ENCODE results near the gene EPB41L5. TPM values are rescaled to one million over a fixed set of nuclear protein-coding genes. Genes with fewer than 3 reads are reported as not detected.
A peak's percentile ranks its signal among the peaks of the same experiment; 100 is the strongest.

The EPB41L5 gene
- total and polyA plus RNA-seq, 10 of the 15 experiments (the other 5 are each of a cell fraction or from before 2014, with no cell fraction given) = 2.1 to 20.4 (median 8.2) TPM

- DNase-seq (ENCODE audit: low read depth, low spot score) = no peak
- peak overlapping the region; percentile 24; the same call in 1 of the 2 replicates for H2AFZ ChIP-seq (ENCODE audit: control insufficient read depth, low read depth, low read length)
- H3K79me2 ChIP-seq (ENCODE audit: control insufficient read depth, insufficient read depth, low read length) = peaks cover 4% of the 10 kb centered on the region
- RAD21 ChIA-PET (ENCODE audit: unreplicated experiment) = interaction anchor here (0.8 to 4.5 kb wide), 6 partner anchors 32 to 474 kb away, joined by 3 to 38 read pairs (median 12); partner anchors contain the start of gene TMEM185B
- H3K4me1 ChIP-seq (ENCODE audit: control insufficient read depth, insufficient read depth, low read length) = peaks cover 34% of the 10 kb centered on the region
- SMC1A ChIA-PET (ENCODE audit: uncharacterized antibody, unreplicated experiment) = interaction anchor here (0.7 to 7.1 kb wide), 8 partner anchors 24 to 416 kb away, joined by 3 to 103 read pairs (median 4); no protein-coding TSS in a partner anchor
- CTCF ChIA-PET = interaction anchor here (1.0 to 8.5 kb wide), 13 partner anchors 16 to 503 kb away, joined by 3 to 148 read pairs (median 4); partner anchors contain the start of genes PTPN4 and TMEM185B
- ATAC-seq = peak; percentile 23
- no peak for TF ChIP-seq PAX5 (IDR thresholded peaks at IDR 0.05; ENCODE audit: borderline replicate concordance, low read depth, low read length)
- no peak for TF ChIP-seq NRF1 (conservative IDR thresholded peaks at IDR 0.05; ENCODE audit: low read depth, low read length)
- no peak for TF ChIP-seq BCL3 (IDR thresholded peaks at IDR 0.05; ENCODE audit: borderline replicate concordance, insufficient read depth, low read depth, low read length, poor library complexity, severe bottlenecking)
- no peak for TF ChIP-seq GABPA (IDR thresholded peaks at IDR 0.05; ENCODE audit: low read depth)
- TF ChIP-seq SMAD1 (IDR thresholded peaks at IDR 0.05; ENCODE audit: low read depth, partially characterized antibody) = no peak
- no peak for TF ChIP-seq TCF3 (IDR thresholded peaks at IDR 0.05; ENCODE audit: borderline replicate concordance, insufficient read depth, low read depth, low read length)
- TF ChIP-seq MYC (IDR thresholded peaks at IDR 0.05; ENCODE audit: insufficient read depth, insufficient read length, insufficient replicate concordance, low read length, severe bottlenecking) = no peak
- no peak for TF ChIP-seq MLLT1 (IDR thresholded peaks at IDR 0.05)
- TF ChIP-seq PKNOX1 (IDR thresholded peaks at IDR 0.05) = no peak
- TF ChIP-seq RUNX3 (IDR thresholded peaks at IDR 0.05; ENCODE audit: low read length) = no peak
- TF ChIP-seq CHD4 (IDR thresholded peaks at IDR 0.05) = no peak
- no peak for TF ChIP-seq ZZZ3 (IDR thresholded peaks at IDR 0.05; ENCODE audit: control insufficient read depth, insufficient read length, low read depth)
- H3K4me2 ChIP-seq (ENCODE audit: control insufficient read depth, insufficient read depth) = peak overlapping the region; percentile 78
- peak overlapping the region; percentile 27 for H3K4me3 ChIP-seq
- no peaks in the 10 kb centered on the region for H3K27me3 ChIP-seq (replicated peaks in 1 of 2; ENCODE audit: control insufficient read depth in 2 of 2, insufficient read depth in 2 of 2, low read length in 1 of 2)
- H3K9me3 ChIP-seq (replicated peaks; ENCODE audit: control insufficient read depth, insufficient read depth, low read length) = no peaks in the 10 kb centered on the region
- POLR2A ChIA-PET = interaction anchor here (1.0 to 1.6 kb wide), 3 partner anchors 54 to 826 kb away, joined by 3 to 4 read pairs (median 3); no protein-coding TSS in a partner anchor
- BruUV-seq (replicated peaks) = no TSS peak
- peak overlapping the region; percentile 45 for H3K9ac ChIP-seq (ENCODE audit: control insufficient read depth, insufficient read depth, low read length)
- intact Hi-C loops (cut with micrococcal nuclease; ENCODE audit: unreplicated experiment) (loop anchor here (2.0 to 5.0 kb wide), 4 partner anchors 135 to 536 kb away; partner anchors contain the start of gene EPB41L5), in situ Hi-C loops (cut with MboI) (loop anchor here (5.0 kb wide), 1 partner anchor 421 kb away; the partner anchor contains the start of gene PTPN4)
- H3K36me3 ChIP-seq (ENCODE audit: control insufficient read depth in 2 of 2, insufficient read depth in 2 of 2, low read length in 1 of 2) = no peaks in the 10 kb centered on the region; a peak in 1 of 4 replicates
- H4K20me1 ChIP-seq (ENCODE audit: control insufficient read depth, insufficient read depth) = no peaks in the 10 kb centered on the region
- no peak for FAIRE-seq
- 7% methylated on average over 7 of the region's 7 CpGs for WGBS (ENCODE audit: insufficient coverage, insufficient replicate concordance, low lambda C conversion rate, missing lambda C conversion rate)
- H3K27ac ChIP-seq (ENCODE audit: control insufficient read depth, insufficient read depth) = peak overlapping the region; percentile 90
Observed at GRCh38 chr2:120177973-120178372, 165.1 kb downstream of the EPB41L5 start.

Measured in GM12878 (cell line).